Measurements from ENCODE around the gene SHD. TPM values are rescaled to one million over a fixed set of nuclear protein-coding genes. Genes with fewer than 3 reads are reported as not detected.
A peak's percentile ranks its signal among the peaks of the same experiment; 100 is the strongest.
"Not testable (repeated sequence)": the region's sequence is repeated elsewhere in the genome, so short reads cannot be mapped to it uniquely, and the experiment has no call there.

The SHD gene
- total and polyA plus RNA-seq, 3 donors from 2014 or later: 0.16 to 1.8 (median 0.79) TPM

DNA sequence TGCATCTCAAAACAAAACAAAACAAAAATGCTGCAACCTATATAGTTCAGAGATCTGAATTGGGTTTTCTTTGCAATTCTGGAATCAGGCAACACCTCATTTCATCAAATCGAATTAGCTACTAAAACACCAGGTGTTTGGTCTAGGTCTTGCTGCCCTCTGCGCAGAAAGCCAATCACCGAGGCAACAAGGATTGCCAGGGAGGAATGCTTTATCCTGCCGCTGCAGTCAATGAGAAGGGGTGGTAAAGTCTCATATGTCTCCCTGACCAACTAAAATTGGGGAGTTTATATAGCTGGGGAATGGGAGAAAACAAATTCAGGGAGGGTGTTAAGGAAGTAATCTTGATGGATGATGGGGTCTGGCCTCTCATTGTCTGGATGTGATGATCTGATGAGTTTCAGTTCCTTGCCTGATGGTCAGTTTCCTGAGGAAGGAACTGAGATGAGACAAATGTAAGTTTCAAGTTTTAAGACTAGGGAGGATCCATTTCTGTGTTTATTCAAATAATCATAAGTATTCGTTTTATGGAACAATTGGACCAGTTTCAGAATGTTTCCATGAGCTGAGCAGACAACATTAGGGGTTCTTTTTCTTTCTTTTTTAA is 37.1 kb upstream of the SHD start:
- Histone ChIP-seq H3K9me3 (no peaks in the 10 kb centered on the region), H3K27me3 (no peaks in the 10 kb centered on the region), H3K4me1 (peaks cover 5% of the 10 kb centered on the region), H3K36me3 (ENCODE audit: low read depth, missing control alignments) (no peaks in the 10 kb centered on the region), H3K27ac (no peak overlapping the region), H3K4me3 (no peak overlapping the region)
- intact Hi-C loops (cut with DNase I; ENCODE audit: low total_unique reads): no loop called here
- no peak for TF ChIP-seq POLR2A (IDR thresholded peaks at IDR 0.05)
- TF ChIP-seq, protein P1, sequence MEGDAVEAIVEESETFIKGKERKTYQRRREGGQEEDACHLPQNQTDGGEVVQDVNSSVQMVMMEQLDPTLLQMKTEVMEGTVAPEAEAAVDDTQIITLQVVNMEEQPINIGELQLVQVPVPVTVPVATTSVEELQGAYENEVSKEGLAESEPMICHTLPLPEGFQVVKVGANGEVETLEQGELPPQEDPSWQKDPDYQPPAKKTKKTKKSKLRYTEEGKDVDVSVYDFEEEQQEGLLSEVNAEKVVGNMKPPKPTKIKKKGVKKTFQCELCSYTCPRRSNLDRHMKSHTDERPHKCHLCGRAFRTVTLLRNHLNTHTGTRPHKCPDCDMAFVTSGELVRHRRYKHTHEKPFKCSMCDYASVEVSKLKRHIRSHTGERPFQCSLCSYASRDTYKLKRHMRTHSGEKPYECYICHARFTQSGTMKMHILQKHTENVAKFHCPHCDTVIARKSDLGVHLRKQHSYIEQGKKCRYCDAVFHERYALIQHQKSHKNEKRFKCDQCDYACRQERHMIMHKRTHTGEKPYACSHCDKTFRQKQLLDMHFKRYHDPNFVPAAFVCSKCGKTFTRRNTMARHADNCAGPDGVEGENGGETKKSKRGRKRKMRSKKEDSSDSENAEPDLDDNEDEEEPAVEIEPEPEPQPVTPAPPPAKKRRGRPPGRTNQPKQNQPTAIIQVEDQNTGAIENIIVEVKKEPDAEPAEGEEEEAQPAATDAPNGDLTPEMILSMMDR (IDR thresholded peaks at IDR 0.05): no peak
- WGBS, 2 donors: 74 to 77% methylated on average over 5 of the region's 5 CpGs
- no peak for DNase-seq

DNA sequence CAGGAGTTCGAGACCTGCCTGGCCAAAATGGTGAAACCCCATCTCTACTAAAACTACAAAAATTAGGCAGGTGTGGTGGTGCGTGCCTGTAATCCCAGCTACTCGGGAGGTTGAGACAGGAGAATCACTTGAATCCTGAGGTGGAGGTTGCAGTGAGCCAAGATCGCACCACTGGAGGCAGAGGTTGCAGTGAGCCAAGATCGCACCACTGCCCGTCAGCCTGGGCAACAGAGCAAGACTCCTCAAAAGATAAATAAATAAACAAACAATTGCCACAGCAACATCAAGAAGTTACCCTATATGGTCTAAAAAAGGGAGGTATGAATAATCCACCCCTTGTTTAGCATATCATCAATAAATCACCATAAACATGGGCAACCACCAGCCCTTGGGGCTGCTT is 33.1 kb upstream of the SHD start:
- Histone ChIP-seq H3K27ac (peak overlapping the region in 1 of 2 donors; percentile 97), H3K4me3 (peak overlapping the region in 1 of 2 donors; percentile 73)
- H3K4me1 ChIP-seq; H3K9me3 ChIP-seq; H3K27me3 ChIP-seq; H3K36me3 ChIP-seq (ENCODE audit: low read depth, missing control alignments); DNase-seq; intact Hi-C loops (cut with DNase I; ENCODE audit: low total_unique reads): not testable (repeated sequence)
- WGBS, 2 donors: 79 to 86% methylated on average over 6 of the region's 6 CpGs

DNA sequence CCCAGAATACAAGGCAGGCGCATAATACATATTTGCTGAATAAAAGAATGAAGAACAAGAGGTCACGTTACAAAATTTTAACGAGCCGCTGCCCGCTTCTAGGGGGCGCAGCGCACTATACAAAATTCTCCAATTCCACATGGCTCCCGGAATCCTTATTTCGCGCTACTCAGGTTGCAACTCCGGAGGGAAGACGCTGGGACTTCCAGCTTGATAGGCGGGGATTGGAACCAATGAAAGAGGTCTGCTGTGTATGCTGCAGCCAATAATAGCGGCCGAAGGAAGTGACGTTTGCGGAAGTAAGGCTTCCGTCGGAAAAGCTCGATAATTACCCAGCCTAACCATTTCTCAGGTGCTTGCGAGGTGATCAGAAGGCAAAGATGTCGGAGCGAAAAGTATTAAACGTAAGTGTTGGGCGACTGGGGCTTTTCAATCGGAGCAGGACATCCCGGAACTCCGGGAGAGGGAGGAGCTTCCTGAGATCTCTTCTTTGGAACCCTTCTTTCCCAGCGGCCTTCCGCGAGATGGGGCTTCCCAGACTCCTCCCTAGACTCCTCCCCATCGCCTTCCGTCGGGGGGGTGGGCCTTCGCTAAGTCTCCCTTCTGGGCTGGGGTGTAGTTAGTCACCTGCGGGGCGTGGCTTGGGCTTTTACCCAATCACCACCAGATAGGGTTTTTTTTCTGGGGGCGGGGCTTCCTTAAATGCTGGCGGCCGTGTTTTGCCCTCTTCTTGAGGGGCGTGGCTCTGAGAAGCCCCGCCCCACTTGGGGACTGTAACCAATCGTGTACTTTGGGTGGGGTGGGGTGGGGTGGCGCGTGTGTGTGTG is 32.1 kb upstream of the SHD start, which contains the start of gene YJU2:
TSS of gene YJU2 (plus strand) at position 314 of the 827 bp plus-strand sequence. CDS start at position 381, 67 bp downstream.
- peaks cover 9% of the 10 kb centered on the region for H3K4me1 ChIP-seq
- H3K4me3 ChIP-seq: peak within 1 kb of the TSS; percentile 73 to 87
- 0% methylated on average over 36 to 45 of the region's 45 CpGs for WGBS, 2 donors
- peak within 1 kb of the TSS; percentile 93 to 97 for H3K27ac ChIP-seq
- TF ChIP-seq, protein P1 (IDR thresholded peaks at IDR 0.05): peak; percentile 28 to 66 (median 55)
- no peak for TF ChIP-seq POLR2A (IDR thresholded peaks at IDR 0.05)
- no peaks in the 10 kb centered on the region for H3K36me3 ChIP-seq (ENCODE audit: low read depth, missing control alignments)
- DNase-seq: peak; percentile 99
- no peaks in the 10 kb centered on the region for H3K27me3 ChIP-seq
- no peaks in the 10 kb centered on the region for H3K9me3 ChIP-seq
- intact Hi-C loops (cut with DNase I; ENCODE audit: low total_unique reads): no loop called here

DNA sequence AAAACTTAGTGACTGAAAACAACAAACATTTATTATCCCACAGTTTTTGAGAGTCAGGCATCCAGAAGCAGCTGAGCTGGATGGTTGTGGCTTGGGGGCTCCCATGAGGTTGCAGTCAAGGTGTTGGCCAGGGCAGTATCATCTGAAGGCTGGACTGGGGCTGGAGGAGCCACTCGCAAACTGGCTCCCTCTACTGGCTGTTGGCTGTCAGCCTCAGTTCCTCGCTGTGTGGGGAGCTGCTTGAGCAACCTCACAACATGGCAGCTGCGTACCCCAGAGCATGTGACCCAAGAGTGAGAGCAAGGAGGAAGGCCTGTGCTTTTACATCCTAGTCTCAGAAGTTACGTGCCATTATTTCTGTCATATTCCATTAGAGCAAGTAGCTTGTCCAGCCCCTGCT is 22.5 kb upstream of the SHD start:
- no peak for TF ChIP-seq POLR2A (IDR thresholded peaks at IDR 0.05)
- TF ChIP-seq, protein P1 (IDR thresholded peaks at IDR 0.05): no peak
- Histone ChIP-seq H3K27ac (no peak overlapping the region), H3K9me3 (no peaks in the 10 kb centered on the region), H3K36me3 (ENCODE audit: low read depth, missing control alignments) (no peaks in the 10 kb centered on the region), H3K27me3 (no peaks in the 10 kb centered on the region), H3K4me3 (no peak overlapping the region), H3K4me1 (no peaks in the 10 kb centered on the region)
- intact Hi-C loops (cut with DNase I; ENCODE audit: low total_unique reads): no loop called here
- WGBS, 2 donors: 96 to 99% methylated on average over 4 of the region's 4 CpGs
- DNase-seq: no peak

DNA sequence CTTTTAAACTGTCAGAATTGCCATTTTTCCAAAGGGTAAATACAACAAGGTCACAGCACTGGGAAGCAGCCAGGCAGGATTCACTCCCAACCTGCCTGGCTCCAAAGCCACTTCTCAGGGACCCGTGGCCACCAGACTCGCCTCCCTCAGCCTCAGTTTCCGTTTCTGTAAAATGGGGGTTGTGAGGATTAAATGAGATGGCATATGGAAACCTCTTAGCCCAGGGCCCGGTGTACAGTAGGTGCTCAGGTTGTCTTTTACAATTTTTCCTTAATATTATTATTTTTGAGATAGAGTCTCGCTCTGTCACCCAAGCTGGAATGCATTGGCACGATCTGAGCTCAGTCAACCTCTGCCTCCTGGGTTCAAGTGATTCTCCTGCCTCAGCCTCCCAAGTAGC is 22.0 kb upstream of the SHD start:
- H3K27me3 ChIP-seq: no peaks in the 10 kb centered on the region
- H3K36me3 ChIP-seq (ENCODE audit: low read depth, missing control alignments): no peaks in the 10 kb centered on the region
- intact Hi-C loops (cut with DNase I; ENCODE audit: low total_unique reads): no loop called here
- no peak for DNase-seq
- WGBS, 2 donors: 86 to 91% methylated on average over 5 to 6 of the region's 6 CpGs
- TF ChIP-seq, protein P1 (IDR thresholded peaks at IDR 0.05): no peak
- TF ChIP-seq POLR2A (IDR thresholded peaks at IDR 0.05): no peak
- no peak overlapping the region for H3K4me3 ChIP-seq
- no peaks in the 10 kb centered on the region for H3K9me3 ChIP-seq
- H3K27ac ChIP-seq: no peak overlapping the region
- no peaks in the 10 kb centered on the region for H3K4me1 ChIP-seq

All from testis (tissue), 3 donors.